Measurements from ENCODE around the gene KISS1R. TPM values are rescaled to one million over a fixed set of nuclear protein-coding genes. Genes with fewer than 3 reads are reported as not detected.
A peak's percentile ranks its signal among the peaks of the same experiment; 100 is the strongest.
"Not testable (repeated sequence)": the region's sequence is repeated elsewhere in the genome, so short reads cannot be mapped to it uniquely, and the experiment has no call there.

The KISS1R gene
- total RNA-seq, 2 experiments from 2014 or later = 12.2 to 13.3 TPM

DNA sequence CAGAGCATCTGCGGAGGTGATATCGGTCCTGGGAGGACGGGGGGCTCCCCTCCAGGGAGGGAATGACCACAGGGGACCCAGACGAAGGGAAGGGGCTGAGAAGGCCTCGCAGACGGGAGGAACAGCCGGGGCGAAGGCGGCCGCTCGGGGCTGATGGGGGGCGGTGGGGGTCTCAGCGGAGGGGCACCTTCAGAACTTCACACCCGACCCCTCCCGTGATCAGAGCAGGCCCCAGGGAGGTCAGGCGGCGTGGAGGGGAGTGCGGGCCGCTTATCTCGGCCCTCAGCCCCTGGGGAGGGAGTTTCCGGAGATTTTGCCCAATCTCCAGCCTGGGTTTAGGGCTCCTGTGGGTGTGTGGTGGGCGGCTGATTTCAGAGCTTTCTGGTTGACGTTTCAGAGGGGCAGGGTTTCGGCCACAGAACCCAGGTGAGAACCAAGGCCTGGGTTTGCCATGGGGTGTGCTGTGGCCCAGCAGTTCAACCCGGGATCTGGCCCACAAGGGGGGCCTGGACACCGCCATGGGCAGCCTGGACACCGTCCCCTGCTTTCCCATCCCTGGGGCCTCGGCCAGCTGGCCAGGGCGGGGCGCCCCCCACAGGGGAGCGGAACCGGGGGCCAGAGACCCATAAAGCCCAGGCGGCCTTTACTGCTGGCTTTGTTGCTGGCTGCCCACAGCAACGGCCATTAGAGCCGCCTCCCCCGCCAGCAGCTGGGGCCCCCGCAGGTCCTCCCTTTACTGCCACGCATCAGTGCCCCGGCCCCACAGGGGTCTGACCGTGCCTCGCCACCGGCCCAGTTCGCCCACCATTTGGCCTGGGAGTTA is 37.8 kb downstream of the KISS1R start:
- H3K4me3 Mint-ChIP-seq = no peak overlapping the region
- no peak for DNase-seq
- peaks cover 3% of the 10 kb centered on the region for H3K4me1 Mint-ChIP-seq
- no peaks in the 10 kb centered on the region for H3K27me3 Mint-ChIP-seq
- H3K27ac Mint-ChIP-seq = no peak overlapping the region
- H3K36me3 Mint-ChIP-seq = no peaks in the 10 kb centered on the region
- no peaks in the 10 kb centered on the region for H3K9me3 Mint-ChIP-seq

DNA sequence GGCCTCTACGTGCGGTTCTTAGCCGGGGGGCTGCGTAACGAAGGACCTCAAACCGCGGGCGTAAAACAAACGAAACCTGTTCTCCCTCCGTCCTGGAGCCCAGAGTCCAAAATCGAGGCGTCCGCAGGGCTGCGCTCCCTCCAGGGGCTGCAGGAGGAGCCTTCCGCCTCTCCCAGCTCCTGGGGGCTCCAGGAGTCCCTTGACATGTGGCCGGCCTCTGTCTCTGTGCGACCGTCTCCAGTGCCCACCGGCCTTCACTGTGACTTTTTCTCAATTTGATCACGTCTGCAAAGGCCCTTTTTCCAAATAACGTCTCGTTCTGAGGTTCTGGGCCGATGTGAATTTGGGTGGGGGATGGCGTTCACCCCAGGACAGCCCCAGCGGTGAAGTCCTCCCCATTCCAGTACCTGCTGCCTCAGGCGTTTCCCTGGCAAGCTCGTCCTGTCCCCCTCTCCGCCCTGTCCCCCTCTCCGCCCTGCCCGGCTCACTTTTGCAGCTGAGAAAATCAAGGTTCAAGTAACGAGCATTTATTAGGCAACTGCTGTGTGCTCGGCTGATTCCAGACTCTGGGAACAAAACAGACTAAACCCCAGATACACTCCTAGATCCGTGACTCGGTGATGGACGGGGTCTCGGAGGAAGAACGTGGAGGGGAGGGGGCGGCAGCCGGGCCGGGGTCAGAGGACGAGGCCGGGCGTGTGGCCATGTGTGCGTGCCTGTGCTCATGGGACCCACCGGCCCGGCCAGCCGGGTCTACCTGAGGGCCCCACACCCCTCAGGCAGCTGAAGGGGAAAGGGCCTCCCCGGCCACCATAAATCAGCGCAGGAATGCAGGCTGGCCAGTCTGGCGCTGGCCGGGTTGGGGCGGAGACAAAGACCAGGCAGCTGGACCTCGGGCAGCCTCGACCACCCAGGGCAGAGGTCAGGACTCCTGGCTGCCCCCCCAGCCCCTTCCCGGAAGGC is 39.0 kb downstream of the KISS1R start:
- no peaks in the 10 kb centered on the region for H3K9me3 Mint-ChIP-seq
- peaks cover 3% of the 10 kb centered on the region for H3K4me1 Mint-ChIP-seq
- no peak overlapping the region for H3K27ac Mint-ChIP-seq
- no peaks in the 10 kb centered on the region for H3K27me3 Mint-ChIP-seq
- H3K4me3 Mint-ChIP-seq = no peak overlapping the region
- H3K36me3 Mint-ChIP-seq = no peaks in the 10 kb centered on the region
- DNase-seq = no peak

DNA sequence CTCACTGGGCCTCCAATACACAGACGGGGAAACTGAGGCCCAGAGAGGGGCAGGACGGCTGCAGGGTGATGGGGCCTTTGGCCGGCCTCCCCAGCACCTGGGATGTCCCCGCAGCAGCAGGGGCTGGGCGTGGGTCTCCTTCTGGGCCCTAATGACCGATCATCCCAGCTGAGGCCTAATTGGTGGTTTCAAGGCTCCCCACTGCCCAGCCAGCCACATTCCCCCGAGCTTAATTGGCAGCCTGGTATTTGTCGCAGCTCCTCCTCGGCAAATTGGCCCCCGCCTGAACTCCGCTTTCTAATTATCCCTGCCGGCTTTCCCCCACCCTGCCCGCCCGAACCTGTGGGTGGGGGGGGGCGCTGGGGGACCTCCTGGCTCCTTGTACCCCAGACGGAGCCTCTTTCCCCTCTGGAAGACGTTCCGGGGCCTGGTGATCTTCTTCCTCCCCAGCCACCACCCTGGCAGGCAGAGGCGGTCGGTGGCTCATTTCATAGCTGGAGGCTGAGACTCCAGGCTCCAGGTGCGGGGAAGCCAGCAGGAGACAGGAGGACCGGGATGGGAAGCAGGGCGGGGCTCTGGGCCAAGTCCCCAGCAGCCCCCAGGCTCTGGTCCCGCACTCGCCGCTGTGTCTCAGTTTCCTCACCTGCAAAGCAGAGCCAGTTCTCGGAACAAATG is 39.8 kb downstream of the KISS1R start:
- Mint-ChIP-seq H3K9me3 (no peaks in the 10 kb centered on the region), H3K27ac (no peak overlapping the region), H3K4me1 (peaks cover 3% of the 10 kb centered on the region), H3K36me3 (no peaks in the 10 kb centered on the region), H3K27me3 (no peaks in the 10 kb centered on the region), H3K4me3 (no peak overlapping the region)
- DNase-seq = no peak

DNA sequence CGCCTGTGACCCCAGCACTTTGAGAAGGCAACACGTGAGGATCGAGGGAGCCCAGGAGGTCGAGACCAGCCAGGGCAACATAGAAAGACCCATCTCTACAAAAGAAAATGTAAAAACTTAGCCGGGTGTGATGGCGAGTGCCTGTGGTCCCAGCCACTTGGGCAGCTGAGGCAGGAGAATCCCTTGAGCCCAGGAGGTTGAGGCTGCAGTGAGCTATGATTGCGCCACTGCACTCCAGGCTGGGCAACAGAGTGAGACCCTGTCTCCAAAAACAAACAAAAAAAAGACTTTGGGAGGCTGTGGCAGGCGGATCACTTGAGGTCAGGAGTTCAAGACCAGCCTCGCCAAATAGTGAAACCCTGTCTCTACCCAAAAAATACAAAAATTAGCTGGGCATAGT is 40.4 kb downstream of the KISS1R start:
- H3K4me3 Mint-ChIP-seq, H3K27me3 Mint-ChIP-seq, H3K36me3 Mint-ChIP-seq, H3K9me3 Mint-ChIP-seq, H3K4me1 Mint-ChIP-seq, DNase-seq, H3K27ac Mint-ChIP-seq: not testable (repeated sequence)

DNA sequence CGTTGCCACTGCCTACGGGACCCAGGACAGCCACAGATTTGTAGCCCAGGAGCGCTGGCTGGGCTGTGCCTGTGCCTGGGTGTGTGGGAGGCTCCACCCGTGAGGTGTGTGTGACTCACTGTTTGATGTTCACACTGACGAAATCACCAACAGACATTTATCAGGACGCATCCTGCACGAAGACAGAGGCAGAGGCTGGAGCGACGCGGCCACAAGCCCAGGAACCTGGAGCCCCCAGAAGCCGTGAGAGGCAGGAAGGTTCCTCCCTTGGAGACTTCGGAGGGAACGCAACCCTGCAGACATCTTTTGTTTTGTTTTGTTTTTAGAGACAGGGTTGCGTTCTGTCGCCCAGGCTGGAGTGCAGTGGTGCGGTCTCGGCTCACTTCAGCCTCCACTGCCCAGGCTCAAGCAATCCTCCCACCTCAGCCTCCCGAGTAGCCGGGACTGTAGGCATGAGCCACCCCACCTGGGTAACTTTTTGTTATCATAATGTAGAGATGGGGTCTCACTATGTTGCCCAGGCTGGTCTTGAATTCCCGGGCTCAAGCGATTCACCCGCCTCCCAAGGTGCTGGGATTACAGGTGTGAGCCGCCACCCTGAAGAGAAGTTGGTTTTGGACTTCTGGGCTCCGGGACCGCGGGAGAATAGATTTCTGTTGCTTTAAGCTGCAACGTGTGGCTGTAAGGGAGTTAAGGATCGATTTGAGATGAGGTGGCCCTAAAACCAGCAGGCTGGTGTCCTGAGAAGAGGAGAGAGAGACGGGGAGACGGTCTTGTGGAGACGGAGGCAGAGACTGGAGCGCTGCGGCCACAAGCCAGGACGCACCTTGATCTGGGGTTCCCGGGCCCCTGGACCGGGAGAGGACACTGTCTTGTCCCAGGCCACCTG is 42.1 kb downstream of the KISS1R start:
- Mint-ChIP-seq H3K4me3 (no peak overlapping the region), H3K27ac (no peak overlapping the region)

DNA sequence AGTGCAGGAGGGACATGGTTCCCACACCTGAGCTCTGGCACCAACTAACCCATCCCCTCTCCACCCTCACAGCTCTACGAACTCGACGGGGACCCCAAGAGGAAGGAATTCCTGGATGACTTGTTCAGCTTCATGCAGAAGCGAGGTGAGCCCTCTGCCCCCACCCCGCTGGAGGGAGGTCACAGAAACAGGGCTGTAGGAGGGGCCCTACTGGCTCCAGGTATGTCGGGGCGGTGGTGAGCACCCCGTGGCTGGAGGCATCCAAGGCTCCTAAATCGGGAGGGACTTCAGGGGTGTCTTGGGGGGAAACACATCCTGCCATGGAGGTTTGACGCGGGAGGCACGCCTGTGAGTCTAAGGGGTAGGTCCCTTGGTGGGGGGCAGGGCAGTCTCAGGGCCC is 42.9 kb downstream of the KISS1R start:
- H3K4me3 Mint-ChIP-seq = no peak overlapping the region
- H3K4me1 Mint-ChIP-seq = peaks cover 3% of the 10 kb centered on the region
- no peak overlapping the region for H3K27ac Mint-ChIP-seq
- peaks cover 5% of the 10 kb centered on the region for H3K36me3 Mint-ChIP-seq
- DNase-seq = no peak
- no peaks in the 10 kb centered on the region for H3K27me3 Mint-ChIP-seq
- H3K9me3 Mint-ChIP-seq = peaks cover under 1% of the 10 kb centered on the region

More for the DNA sequence above, 42.1 kb downstream of the KISS1R start:
- DNase-seq = peak; percentile 38
- Mint-ChIP-seq H3K9me3 (no peaks in the 10 kb centered on the region), H3K4me1 (peaks cover 3% of the 10 kb centered on the region), H3K27me3 (no peaks in the 10 kb centered on the region), H3K36me3 (no peaks in the 10 kb centered on the region)

DNA sequence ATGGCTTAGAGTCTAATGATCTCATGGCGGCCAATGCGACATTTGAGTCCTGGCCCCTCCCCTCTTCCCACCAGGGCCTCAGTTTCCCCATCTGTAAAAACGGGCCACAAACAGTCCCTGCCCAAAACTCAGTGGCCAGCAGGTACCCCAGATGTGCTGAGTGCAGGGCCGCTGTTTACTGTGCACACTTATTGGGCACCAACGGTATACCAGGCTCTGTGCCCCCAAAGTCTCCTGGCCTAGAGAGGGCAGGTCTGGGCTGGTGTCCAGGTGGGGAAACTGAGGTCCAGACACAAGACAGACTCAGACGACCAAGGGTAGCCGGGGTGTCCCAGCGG is 43.4 kb downstream of the KISS1R start:
- Mint-ChIP-seq H3K27me3 (no peaks in the 10 kb centered on the region), H3K27ac (no peak overlapping the region), H3K9me3 (peaks cover 3% of the 10 kb centered on the region), H3K36me3 (peaks cover 7% of the 10 kb centered on the region), H3K4me1 (peaks cover 3% of the 10 kb centered on the region), H3K4me3 (no peak overlapping the region)
- no peak for DNase-seq

DNA sequence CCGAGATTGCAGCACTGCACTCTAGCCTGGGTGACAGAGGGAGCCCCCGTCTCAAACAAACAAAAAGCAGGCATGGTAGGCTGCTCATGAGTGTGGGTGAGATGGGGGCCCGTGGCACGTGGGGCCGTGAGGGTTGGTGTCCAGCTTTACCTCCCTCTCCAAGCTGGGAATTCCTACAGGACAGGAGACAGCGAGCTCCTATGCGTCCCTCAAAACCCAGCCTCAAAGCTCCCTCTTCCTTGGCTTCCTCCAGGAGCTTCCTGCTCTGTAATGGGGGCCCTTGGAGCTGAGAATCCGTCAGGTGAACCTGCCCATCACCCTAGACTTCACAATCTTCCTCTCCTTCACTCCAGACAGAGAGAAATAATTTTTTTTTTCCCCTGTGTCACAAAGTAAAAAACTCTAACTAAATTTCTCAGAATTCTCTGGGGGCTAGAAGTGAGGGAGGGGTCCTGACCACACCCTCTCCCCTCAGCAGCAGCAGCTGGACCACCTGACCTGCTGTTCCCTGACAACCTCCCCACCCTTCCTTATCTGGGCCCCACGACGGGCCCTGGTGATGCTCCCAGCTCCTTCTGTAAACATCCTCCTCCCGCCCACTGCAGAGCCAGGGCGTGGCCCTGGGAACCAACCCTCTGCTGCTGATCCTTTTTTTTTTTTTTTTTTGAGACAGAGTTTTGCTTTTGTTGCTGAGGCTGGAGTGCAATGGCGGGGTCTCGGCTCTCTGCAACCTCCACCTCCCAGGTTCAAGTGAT is 44.9 kb downstream of the KISS1R start:
- Mint-ChIP-seq H3K4me1 (peaks cover 3% of the 10 kb centered on the region), H3K27ac (no peak overlapping the region), H3K27me3 (no peaks in the 10 kb centered on the region), H3K4me3 (no peak overlapping the region), H3K9me3 (peaks cover 3% of the 10 kb centered on the region), H3K36me3 (peaks cover 7% of the 10 kb centered on the region)
- DNase-seq = no peak

DNA sequence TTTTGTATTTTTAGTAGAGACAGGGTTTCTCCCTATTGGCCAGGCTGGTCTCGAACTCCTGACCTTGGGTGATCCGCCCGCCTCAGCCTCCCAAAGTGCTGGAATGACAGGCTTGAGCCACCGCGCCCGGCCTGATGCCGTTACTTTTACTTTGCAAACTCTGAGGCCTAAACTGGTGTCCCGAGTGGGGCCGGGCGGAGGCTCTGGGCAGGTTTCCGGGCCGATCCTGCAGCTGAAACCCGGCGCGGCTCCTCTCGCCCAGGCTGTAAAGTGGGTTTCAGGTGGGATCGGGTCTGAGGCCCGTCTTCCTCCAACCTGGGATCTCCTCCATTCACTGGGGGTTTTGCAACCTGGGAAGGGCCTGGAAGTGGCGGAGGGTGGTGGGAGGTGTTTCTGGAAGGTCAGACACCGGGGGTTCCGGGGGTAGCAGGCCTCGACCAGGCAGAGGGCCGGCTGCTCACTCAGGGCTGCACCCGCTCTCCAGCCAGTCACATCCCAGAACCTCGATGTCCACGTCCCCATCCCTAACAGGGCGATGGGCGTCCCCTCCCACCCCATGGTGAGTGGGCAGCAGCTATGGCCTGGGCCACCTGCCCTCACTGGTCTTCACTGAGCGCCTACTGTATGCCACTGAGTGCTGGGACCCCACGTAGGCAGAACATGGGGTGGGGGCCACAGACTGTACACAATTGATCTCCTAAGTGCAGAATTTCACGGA is 45.7 kb downstream of the KISS1R start:
- no peaks in the 10 kb centered on the region for H3K27me3 Mint-ChIP-seq
- H3K27ac Mint-ChIP-seq = no peak overlapping the region
- peaks cover 9% of the 10 kb centered on the region for H3K36me3 Mint-ChIP-seq
- DNase-seq = no peak
- no peak overlapping the region for H3K4me3 Mint-ChIP-seq
- H3K9me3 Mint-ChIP-seq = peaks cover 3% of the 10 kb centered on the region
- peaks cover 3% of the 10 kb centered on the region for H3K4me1 Mint-ChIP-seq

DNA sequence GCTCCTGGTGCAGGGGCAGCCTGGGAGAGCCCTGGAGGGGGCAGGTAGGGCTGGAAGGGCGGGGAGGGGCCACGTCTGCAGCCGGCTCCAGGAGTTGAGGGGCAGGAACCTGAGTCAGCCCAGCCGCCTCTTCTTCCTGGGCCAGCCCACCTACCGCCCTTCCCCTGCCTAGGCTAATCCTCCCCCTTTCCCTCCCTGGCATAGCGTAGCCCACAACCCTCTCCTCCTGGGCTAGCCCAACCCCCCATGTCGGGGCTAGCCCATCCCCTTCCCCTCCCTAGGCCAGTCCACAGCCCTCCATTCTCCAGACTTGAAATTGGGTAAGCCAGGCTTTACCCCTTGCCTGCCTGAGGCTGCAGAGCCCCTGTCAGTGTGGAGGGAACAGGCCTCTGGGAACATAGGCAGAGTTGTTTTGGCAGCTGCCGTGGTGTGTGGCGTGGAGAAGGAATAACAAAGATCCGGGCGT is 46.4 kb downstream of the KISS1R start:
- peaks cover 3% of the 10 kb centered on the region for H3K4me1 Mint-ChIP-seq
- no peaks in the 10 kb centered on the region for H3K27me3 Mint-ChIP-seq
- no peak overlapping the region for H3K27ac Mint-ChIP-seq
- no peak for DNase-seq
- H3K9me3 Mint-ChIP-seq = peaks cover 3% of the 10 kb centered on the region
- no peak overlapping the region for H3K4me3 Mint-ChIP-seq
- H3K36me3 Mint-ChIP-seq = peaks cover 12% of the 10 kb centered on the region

DNA sequence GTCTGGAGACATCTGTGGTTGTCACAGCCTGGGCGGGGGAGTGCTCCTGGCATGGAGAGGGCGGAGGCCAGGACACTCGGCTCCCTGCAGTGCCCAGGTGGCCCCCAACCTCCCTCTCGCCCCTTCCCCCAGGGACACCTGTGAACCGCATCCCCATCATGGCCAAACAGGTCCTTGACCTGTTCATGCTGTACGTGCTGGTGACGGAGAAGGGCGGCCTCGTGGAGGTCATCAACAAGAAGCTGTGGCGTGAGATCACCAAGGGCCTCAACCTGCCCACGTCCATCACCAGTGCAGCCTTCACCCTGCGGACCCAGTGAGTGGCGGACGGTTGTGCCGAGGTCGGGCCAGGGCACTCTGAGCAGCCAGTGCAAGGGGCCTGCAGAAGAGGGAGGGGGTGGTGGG is 47.0 kb downstream of the KISS1R start:
- Mint-ChIP-seq H3K4me1 (no peaks in the 10 kb centered on the region), H3K9me3 (peaks cover 3% of the 10 kb centered on the region), H3K36me3 (peaks cover 13% of the 10 kb centered on the region), H3K4me3 (no peak overlapping the region), H3K27ac (no peak overlapping the region), H3K27me3 (no peaks in the 10 kb centered on the region)
- no peak for DNase-seq

DNA sequence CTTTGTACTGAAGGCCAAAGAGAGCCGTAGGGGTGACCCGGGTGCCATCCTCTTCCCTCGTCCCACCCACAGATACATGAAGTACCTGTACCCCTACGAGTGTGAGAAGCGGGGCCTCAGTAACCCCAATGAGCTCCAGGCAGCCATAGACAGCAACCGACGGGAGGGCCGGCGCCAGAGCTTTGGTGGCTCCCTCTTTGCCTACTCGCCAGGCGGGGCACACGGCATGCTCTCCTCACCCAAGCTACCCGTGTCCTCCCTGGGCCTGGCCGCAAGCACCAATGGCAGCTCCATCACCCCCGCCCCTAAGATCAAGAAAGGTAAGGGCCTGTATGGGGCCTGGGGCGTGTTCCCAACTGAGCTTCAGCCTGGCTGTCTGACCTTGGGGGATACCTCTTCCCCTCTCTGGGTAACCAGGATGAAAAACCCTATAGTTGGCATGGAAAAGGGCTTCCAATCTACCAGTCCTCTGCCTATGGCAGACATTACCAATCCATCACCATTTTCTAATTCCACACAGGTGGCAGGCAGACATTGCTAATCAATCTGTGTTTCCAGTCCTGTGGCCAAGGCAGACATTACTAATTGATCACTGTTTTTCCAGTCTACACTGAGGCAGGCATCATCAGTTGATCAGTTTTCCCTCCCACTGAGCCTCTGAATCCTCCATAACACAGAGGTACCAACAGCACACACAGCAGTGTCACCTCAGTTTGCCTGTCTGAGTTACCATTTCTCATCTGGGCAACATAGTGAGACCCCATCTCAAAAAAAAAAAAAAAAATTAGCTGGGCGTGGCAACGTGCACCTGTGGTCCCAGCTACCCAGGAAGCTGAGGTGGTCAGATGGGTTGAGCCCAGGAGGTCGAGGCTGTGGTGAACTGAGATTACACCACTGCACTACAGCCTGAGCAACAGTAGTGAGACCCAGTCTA is 47.9 kb downstream of the KISS1R start:
- H3K36me3 Mint-ChIP-seq = peaks cover 15% of the 10 kb centered on the region
- H3K27me3 Mint-ChIP-seq = no peaks in the 10 kb centered on the region
- H3K4me1 Mint-ChIP-seq = no peaks in the 10 kb centered on the region
- peaks cover 3% of the 10 kb centered on the region for H3K9me3 Mint-ChIP-seq
- H3K4me3 Mint-ChIP-seq = no peak overlapping the region
- no peak overlapping the region for H3K27ac Mint-ChIP-seq
- no peak for DNase-seq

Measured in activated naive CD8-positive, alpha-beta T cell treated with anti-CD3 and anti-CD28 coated beads for 36 hours (primary cell).